Measurements from ENCODE around the gene CDC42EP1. TPM values are rescaled to one million over a fixed set of nuclear protein-coding genes. Genes with fewer than 3 reads are reported as not detected.
"Not testable (repeated sequence)": the region's sequence is repeated elsewhere in the genome, so short reads cannot be mapped to it uniquely, and the experiment has no call there.

Gene CDC42EP1
- total RNA-seq, 2 donors from 2014 or later, result 61.6 to 104 TPM

- Histone ChIP-seq H3K9me3 (no peaks in the 10 kb centered on the region), H3K4me1 (ENCODE audit: control insufficient read depth in 1 of 2, low read depth in 2 of 2) (peaks cover 0 to 14% of the 10 kb centered on the region in 2 donors), H3K27me3 (replicated peaks; ENCODE audit: insufficient read depth) (no peaks in the 10 kb centered on the region), H3K27ac (no peak overlapping the region), H3K4me3 (no peak overlapping the region), H3K36me3 (no peaks in the 10 kb centered on the region)
- DNase-seq (ENCODE audit: low spot score) (no peak), ATAC-seq (ENCODE audit: insufficient number of reproducible peaks, low FRiP score, low read depth) (no peak)
- no peak for TF ChIP-seq CTCF (IDR thresholded peaks at IDR 0.05)
These were observed 39.0 kb upstream of the CDC42EP1 start for GRCh38 chr22:37521236-37521739.

- no peak for ATAC-seq (ENCODE audit: insufficient number of reproducible peaks, low FRiP score, low read depth)
These were observed 37.8 kb upstream of the CDC42EP1 start for GRCh38 chr22:37522482-37522881.

GRCh38 chr22:37525073-37525745 lies 35.1 kb upstream of the CDC42EP1 start:
- no peak for DNase-seq (ENCODE audit: low spot score)
- no peak for TF ChIP-seq CTCF (IDR thresholded peaks at IDR 0.05)
- Histone ChIP-seq H3K36me3 (no peaks in the 10 kb centered on the region), H3K9me3 (no peaks in the 10 kb centered on the region), H3K4me1 (ENCODE audit: control insufficient read depth in 1 of 2, low read depth in 2 of 2) (peaks cover 0 to 3% of the 10 kb centered on the region in 2 donors), H3K27ac (no peak overlapping the region), H3K4me3 (no peak overlapping the region), H3K27me3 (replicated peaks; ENCODE audit: insufficient read depth) (no peaks in the 10 kb centered on the region)
- peak; percentile 18 for ATAC-seq (ENCODE audit: insufficient number of reproducible peaks, low FRiP score, low read depth)

More at GRCh38 chr22:37522482-37522881, 37.8 kb upstream of the CDC42EP1 start:
- Histone ChIP-seq H3K4me3 (no peak overlapping the region), H3K36me3 (no peaks in the 10 kb centered on the region), H3K9me3 (no peaks in the 10 kb centered on the region), H3K27me3 (replicated peaks; ENCODE audit: insufficient read depth) (no peaks in the 10 kb centered on the region), H3K27ac (no peak overlapping the region), H3K4me1 (ENCODE audit: control insufficient read depth in 1 of 2, low read depth in 2 of 2) (peaks cover 0 to 14% of the 10 kb centered on the region in 2 donors)
- DNase-seq (ENCODE audit: low spot score), result no peak
- no peak for TF ChIP-seq CTCF (IDR thresholded peaks at IDR 0.05)

GRCh38 chr22:37525746-37526350 lies 34.4 kb upstream of the CDC42EP1 start:
- Histone ChIP-seq H3K36me3 (no peaks in the 10 kb centered on the region), H3K4me3 (no peak overlapping the region), H3K27ac (no peak overlapping the region), H3K27me3 (replicated peaks; ENCODE audit: insufficient read depth) (no peaks in the 10 kb centered on the region), H3K9me3 (no peaks in the 10 kb centered on the region), H3K4me1 (ENCODE audit: control insufficient read depth in 1 of 2, low read depth in 2 of 2) (peaks cover 0 to 3% of the 10 kb centered on the region in 2 donors)
- ATAC-seq (ENCODE audit: insufficient number of reproducible peaks, low FRiP score, low read depth) (no peak), DNase-seq (ENCODE audit: low spot score) (no peak)
- TF ChIP-seq CTCF (IDR thresholded peaks at IDR 0.05), result no peak

- peaks cover 0 to 3% of the 10 kb centered on the region in 2 donors for H3K4me1 ChIP-seq (ENCODE audit: control insufficient read depth in 1 of 2, low read depth in 2 of 2)
- no peak overlapping the region for H3K4me3 ChIP-seq
- no peak for ATAC-seq (ENCODE audit: insufficient number of reproducible peaks, low FRiP score, low read depth)
- no peaks in the 10 kb centered on the region for H3K36me3 ChIP-seq
- no peak for TF ChIP-seq CTCF (IDR thresholded peaks at IDR 0.05)
- H3K27ac ChIP-seq, result no peak overlapping the region
- no peak for DNase-seq (ENCODE audit: low spot score)
- H3K27me3 ChIP-seq (replicated peaks; ENCODE audit: insufficient read depth), result no peaks in the 10 kb centered on the region
- H3K9me3 ChIP-seq, result no peaks in the 10 kb centered on the region
These were observed 33.9 kb upstream of the CDC42EP1 start for GRCh38 chr22:37526376-37526775.

GRCh38 chr22:37527081-37527752 lies 33.1 kb upstream of the CDC42EP1 start:
- H3K36me3 ChIP-seq; H3K9me3 ChIP-seq; H3K4me3 ChIP-seq; H3K4me1 ChIP-seq (ENCODE audit: control insufficient read depth in 1 of 2, low read depth in 2 of 2); ATAC-seq (ENCODE audit: insufficient number of reproducible peaks, low FRiP score, low read depth); DNase-seq (ENCODE audit: low spot score); H3K27me3 ChIP-seq (replicated peaks; ENCODE audit: insufficient read depth); H3K27ac ChIP-seq: not testable (repeated sequence)

- not testable (repeated sequence) for H3K4me1 ChIP-seq (ENCODE audit: control insufficient read depth in 1 of 2, low read depth in 2 of 2); H3K9me3 ChIP-seq; H3K36me3 ChIP-seq; DNase-seq (ENCODE audit: low spot score); H3K27ac ChIP-seq; ATAC-seq (ENCODE audit: insufficient number of reproducible peaks, low FRiP score, low read depth); H3K4me3 ChIP-seq; H3K27me3 ChIP-seq (replicated peaks; ENCODE audit: insufficient read depth)
These were observed 32.3 kb upstream of the CDC42EP1 start for GRCh38 chr22:37527952-37528351.
